Body of pancreas (tissue), 4 donors: ENCODE results near the gene RBM33. TPM values are rescaled to one million over a fixed set of nuclear protein-coding genes. Genes with fewer than 3 reads are reported as not detected.

Experiments used
- ATAC-seq: fragments of 150-250 bp; one replicate; pipeline ENCODE4 v1.9.1; 2016
- DNase-seq, 4 donors: peaks; one replicate each; pipeline ENCODE4 v3.0.0-alpha.2; 2019
- H3K27ac ChIP-seq, 4 donors: fragments of 200-600 bp; sonication (generic); 1 replicate in 3 of 4; 2 replicates in 1 of 4; pipeline versions ENCODE4 v1.5.1 to v1.6.1; 2016 to 2019; ENCODE audit warnings: mild to moderate bottlenecking in 1 of 4, mixed read lengths in 1 of 4, moderate library complexity in 1 of 4
- H3K27me3 ChIP-seq, 2 donors: fragments of 200-600 bp; sonication (generic); one replicate each; pipeline ENCODE4 v1.6.0; 2016; ENCODE audit warnings: mild to moderate bottlenecking in 1 of 2
- H3K36me3 ChIP-seq, 2 donors: fragments of 200-600 bp; sonication (generic); replicated peaks in 1 of 2; 2 replicates each; pipeline ENCODE4 v1.5.1; 2016; ENCODE audit warnings: low read depth in 2 of 2; ENCODE audit not compliant: insufficient read depth in 1 of 2
- H3K4me1 ChIP-seq: fragments of 200-600 bp; sonication (generic); one replicate; pipeline ENCODE4 v1.6.0; 2016
- H3K4me3 ChIP-seq, 2 donors: fragments of 200-600 bp; sonication (generic); 1 replicate in 1 of 2; 2 replicates in 1 of 2; pipeline ENCODE4 v1.5.1; 2016 to 2019
- H3K9me3 ChIP-seq, 3 donors: fragments of 200-600 bp; sonication (generic); 1 replicate in 2 of 3; 2 replicates in 1 of 3; pipeline ENCODE4 v1.5.1; 2016
- CTCF ChIP-seq, 7 experiments: fragments of 450-650 bp in 4 of 7; fragments of 200-600 bp in 3 of 7; sonication (generic) in 3 of 7; IDR thresholded peaks; one replicate each; pipeline ENCODE4 v1.5.1; 2016 to 2019; ENCODE audit warnings: antibody characterized with exemption in 7 of 7
- POLR2A ChIP-seq, 3 donors: fragments of 450-650 bp; IDR thresholded peaks; one replicate each; pipeline ENCODE4 v1.6.1; 2016; ENCODE audit warnings: antibody characterized with exemption in 3 of 3, mild to moderate bottlenecking in 2 of 3
- WGBS, 2 donors: methylation state at CpG; one replicate each; pipeline ENCODE4 v1.1.5; 2017; 5-methylcytosine and 5-hydroxymethylcytosine counted together
- intact Hi-C: fragments of 100-400 bp; cut with DNase I; formaldehyde crosslinking; loops from one replicate; pipeline ENCODE4 v1.15.1; 2023
- total RNA-seq, 2 donors: library from RNA; depleted of rRNA; stranded (reverse); fragments of >200 nt; gene quantifications; one replicate each; pipeline ENCODE4 v1.1.0, GENCODE V29; 2016

Gene RBM33
- total RNA-seq, 2 donors from 2014 or later, result 30.6 to 78.4 TPM

DNA sequence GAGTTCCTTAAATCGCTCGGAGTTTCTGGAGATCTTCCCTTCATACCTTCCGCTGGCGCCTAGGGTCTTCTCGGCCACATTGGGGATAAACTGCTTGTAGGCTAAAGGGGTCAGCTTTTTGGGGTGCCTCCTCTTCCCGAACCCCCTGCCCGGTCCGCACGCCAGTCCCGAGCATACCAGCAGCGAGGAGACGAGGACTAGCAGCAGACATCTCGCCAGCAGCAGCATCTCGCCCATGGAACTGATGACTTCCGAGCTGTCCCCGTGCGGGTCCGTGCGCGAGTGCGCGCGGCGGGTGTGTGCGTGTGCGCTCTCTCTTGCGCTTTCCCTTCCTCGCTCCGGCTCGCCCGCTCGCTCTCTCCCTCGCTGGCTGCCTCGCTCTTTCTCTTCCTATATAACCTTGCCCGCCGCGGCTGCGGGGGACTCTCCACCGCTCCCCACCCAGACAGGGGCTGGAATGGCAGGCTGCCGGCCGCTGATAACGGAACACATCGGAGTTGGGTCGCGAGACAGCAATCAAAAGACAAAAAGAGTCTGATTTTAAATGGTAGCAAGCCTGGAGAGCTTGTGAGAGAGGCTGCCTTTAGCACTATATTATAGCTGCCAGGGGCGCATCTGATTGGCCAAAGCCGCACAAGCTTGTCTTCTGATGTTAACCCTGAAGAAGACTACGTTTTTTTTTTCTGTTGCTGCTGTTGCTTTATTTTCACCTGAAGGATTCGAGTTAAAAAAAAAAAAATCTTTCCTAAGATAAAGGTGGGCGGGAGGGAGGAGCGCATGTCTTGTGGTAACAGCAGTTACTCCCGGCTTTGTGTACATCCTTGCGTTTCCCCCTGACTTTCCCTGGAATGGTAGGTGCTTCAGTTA, 167.7 kb downstream of the RBM33 start, which contains the start of gene SHH:
Gene SHH, minus strand, starts transcription at position 569 of the 867 bp plus-strand sequence. Its CDS starts 341 bp downstream, at position 228.
- intact Hi-C loops, result no loop called here
- H3K4me1 ChIP-seq, result peaks cover 38% of the 10 kb centered on the region
- peaks cover 0 to 14% of the 10 kb centered on the region in 2 donors for H3K27me3 ChIP-seq
- no peak within 1 kb of the TSS for H3K27ac ChIP-seq
- no peak for TF ChIP-seq CTCF (IDR thresholded peaks at IDR 0.05)
- TF ChIP-seq POLR2A (IDR thresholded peaks at IDR 0.05), result no peak
- ATAC-seq (no peak), DNase-seq (no peak)
- no peak within 1 kb of the TSS for H3K4me3 ChIP-seq
- H3K36me3 ChIP-seq, result no peaks in the 10 kb centered on the region
- WGBS, 2 donors, result 1 to 2% methylated on average over 31 to 53 of the region's 53 CpGs
- no peaks in the 10 kb centered on the region for H3K9me3 ChIP-seq

GRCh38 chr7:155813125-155813524, 168.7 kb downstream of the RBM33 start:
- TF ChIP-seq CTCF (IDR thresholded peaks at IDR 0.05), result no peak
- intact Hi-C loops, result no loop called here
- no peak overlapping the region for H3K27ac ChIP-seq
- peaks cover 33% of the 10 kb centered on the region for H3K4me1 ChIP-seq
- peaks cover 0 to 13% of the 10 kb centered on the region in 2 donors for H3K27me3 ChIP-seq
- no peak overlapping the region for H3K4me3 ChIP-seq
- ATAC-seq (no peak), DNase-seq (no peak)
- no peaks in the 10 kb centered on the region for H3K9me3 ChIP-seq
- WGBS, 2 donors, result 4 to 6% methylated on average over 3 to 8 of the region's 8 CpGs
- H3K36me3 ChIP-seq, result no peaks in the 10 kb centered on the region

GRCh38 chr7:155813546-155814315, 169.3 kb downstream of the RBM33 start:
- no peak for TF ChIP-seq CTCF (IDR thresholded peaks at IDR 0.05)
- TF ChIP-seq POLR2A (IDR thresholded peaks at IDR 0.05), result no peak
- Histone ChIP-seq H3K27me3 (peaks cover 0 to 13% of the 10 kb centered on the region in 2 donors), H3K4me1 (peaks cover 27% of the 10 kb centered on the region), H3K36me3 (no peaks in the 10 kb centered on the region), H3K4me3 (no peak overlapping the region), H3K9me3 (no peaks in the 10 kb centered on the region), H3K27ac (no peak overlapping the region)
- no peak for DNase-seq
- WGBS, 2 donors, result 19 to 30% methylated on average over 19 of the region's 19 CpGs
- intact Hi-C loops, result no loop called here
- ATAC-seq, result no peak

GRCh38 chr7:155814316-155815276, 170.1 kb downstream of the RBM33 start:
- no peak for ATAC-seq
- intact Hi-C loops, result no loop called here
- no peak overlapping the region for H3K4me3 ChIP-seq
- no peak overlapping the region for H3K27ac ChIP-seq
- peaks cover 0 to 8% of the 10 kb centered on the region in 2 donors for H3K27me3 ChIP-seq
- no peaks in the 10 kb centered on the region for H3K36me3 ChIP-seq
- TF ChIP-seq POLR2A (IDR thresholded peaks at IDR 0.05), result no peak
- no peak for TF ChIP-seq CTCF (IDR thresholded peaks at IDR 0.05)
- no peak for DNase-seq
- no peaks in the 10 kb centered on the region for H3K9me3 ChIP-seq
- 18 to 24% methylated on average over 15 to 21 of the region's 22 CpGs for WGBS, 2 donors
- peaks cover 19% of the 10 kb centered on the region for H3K4me1 ChIP-seq
